ENCODE results near the gene DMAC2L.
"Not testable (repeated sequence)": the region's sequence is repeated elsewhere in the genome, so short reads cannot be mapped to it uniquely, and the experiment has no call there.

The DMAC2L gene

DNA sequence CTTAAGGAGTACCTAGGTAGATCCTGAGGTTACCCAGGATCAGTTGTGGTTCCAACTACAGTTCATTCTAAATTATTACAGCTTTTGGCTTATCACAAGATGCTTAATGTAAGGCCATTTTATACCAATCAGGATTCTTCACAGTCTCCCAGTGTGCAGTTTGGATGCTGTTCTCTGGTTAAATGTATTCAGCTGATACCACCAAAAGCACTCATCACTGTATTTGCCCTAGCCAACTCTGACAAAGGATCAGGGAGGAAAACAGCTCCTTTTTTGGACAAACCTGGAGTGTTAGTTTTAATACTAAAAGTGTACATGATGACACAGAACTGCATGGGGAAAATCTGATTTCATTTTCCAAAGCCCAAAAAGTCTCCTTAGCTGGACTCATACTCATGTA, 19.5 kb downstream of the DMAC2L start:
- no peak for DNase-seq

GRCh38 chr14:50333014-50333509, 20.9 kb downstream of the DMAC2L start:
- no peak for DNase-seq

DNA sequence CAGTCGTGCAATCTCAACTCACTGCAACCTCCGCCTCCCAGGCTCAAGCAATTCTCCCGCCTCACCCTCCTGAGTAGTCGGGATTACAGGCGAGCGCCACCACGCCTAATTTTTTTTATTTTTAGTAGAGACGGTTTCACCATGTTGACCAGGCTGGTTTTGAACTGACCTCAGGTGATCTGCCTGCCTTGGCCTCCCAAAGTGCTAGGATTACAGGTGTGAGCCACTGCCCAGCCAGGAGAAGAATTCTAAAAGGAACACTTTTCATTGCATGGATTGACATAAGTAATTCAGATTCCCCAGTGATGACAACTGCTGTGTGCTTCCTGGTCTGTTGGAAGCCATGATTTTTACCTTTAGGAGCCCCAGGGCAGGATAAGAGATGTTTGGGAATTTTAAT, 22.1 kb downstream of the DMAC2L start:
- DNase-seq, result no peak

DNA sequence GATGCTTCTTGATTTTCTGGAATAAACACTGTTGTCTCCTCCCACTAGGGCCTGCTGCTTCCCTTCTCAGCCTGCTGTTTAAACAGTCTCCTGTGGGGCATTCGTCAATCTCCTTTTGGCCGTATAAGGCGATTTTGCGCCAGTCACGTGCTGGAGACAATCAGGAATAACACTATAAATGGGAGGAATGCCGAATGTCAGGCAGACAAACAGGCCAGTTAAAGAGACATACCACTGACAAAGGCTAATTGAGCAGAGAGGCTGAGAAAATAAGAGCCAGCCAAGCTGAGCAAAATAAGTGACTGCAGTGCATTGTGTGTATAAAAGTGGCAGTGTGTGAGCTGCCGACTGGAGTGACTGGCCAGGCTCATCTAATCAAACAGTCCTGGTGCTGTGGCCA, 23.3 kb downstream of the DMAC2L start:
- no peak for DNase-seq

DNA sequence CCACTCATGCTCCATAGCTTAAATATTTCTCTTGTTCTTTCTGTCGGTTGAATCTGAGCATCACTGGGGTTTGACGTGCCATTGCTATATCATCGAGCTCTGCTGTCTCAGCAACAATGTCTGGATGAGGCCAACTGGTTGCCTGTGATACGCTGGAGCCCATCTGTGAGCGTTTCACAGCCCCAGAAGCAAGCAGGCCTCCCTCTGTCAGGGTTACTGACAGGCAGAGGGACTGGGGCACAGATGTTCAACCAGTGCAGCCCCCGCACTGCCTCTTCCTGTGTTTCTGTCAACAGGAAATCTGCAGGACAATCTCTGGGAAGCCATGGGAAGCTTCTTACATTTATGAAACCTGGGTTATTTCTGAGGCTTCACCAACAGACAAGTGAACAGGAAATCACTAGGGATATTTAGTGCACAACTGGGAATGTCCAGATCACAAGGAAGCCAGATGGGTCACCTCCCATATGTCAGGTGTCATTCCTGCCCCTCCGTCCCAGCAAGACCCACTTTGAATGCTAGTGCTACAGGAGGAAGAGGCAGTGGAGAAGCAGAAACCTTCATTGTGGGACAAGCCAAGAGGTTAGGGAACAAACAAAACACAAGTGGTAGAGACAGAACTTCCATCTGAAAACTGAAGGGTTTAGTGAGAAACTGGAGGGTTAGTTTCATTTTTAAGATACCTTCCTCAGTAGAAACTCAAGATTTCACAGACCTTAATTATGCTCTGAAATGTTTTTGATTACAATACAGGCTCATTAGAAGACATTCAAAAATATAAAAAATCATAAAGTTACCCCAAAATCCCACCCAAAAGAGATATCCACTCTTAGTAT, 24.1 kb downstream of the DMAC2L start:
- no peak for DNase-seq

- DNase-seq, result no peak
Measured at GRCh38 chr14:50338587-50338986, 26.5 kb downstream of the DMAC2L start.

DNA sequence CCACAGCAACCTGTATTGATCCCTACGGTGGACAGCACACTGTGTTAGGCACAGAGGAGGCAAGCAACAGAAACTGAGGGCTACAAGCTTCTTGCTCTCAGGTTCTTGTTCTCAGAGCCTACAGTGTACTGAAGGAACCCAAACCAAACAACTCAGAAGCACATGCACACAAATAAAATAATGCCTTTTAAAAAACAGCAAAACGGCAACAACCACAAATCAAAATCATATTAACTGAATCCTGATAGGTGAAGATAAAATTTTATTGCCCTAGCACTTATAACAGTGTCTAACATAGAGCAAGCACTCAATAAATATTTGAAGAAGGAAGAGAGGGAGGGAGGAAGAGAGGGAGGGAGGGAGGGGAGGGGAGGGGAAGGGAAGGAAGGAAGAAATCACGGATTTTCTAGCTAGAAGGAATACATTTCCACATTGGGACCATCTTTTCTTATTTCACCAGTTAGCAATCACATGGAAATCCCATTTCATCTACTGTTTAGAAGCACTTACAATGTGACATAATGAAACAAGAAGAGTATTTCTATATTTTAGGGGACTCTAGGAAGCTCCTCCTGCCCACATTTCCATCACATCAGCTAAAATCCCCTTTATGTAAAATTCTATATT, 27.2 kb downstream of the DMAC2L start:
- DNase-seq, result no peak

GRCh38 chr14:50340045-50340444, 27.9 kb downstream of the DMAC2L start:
- DNase-seq, result no peak

DNA sequence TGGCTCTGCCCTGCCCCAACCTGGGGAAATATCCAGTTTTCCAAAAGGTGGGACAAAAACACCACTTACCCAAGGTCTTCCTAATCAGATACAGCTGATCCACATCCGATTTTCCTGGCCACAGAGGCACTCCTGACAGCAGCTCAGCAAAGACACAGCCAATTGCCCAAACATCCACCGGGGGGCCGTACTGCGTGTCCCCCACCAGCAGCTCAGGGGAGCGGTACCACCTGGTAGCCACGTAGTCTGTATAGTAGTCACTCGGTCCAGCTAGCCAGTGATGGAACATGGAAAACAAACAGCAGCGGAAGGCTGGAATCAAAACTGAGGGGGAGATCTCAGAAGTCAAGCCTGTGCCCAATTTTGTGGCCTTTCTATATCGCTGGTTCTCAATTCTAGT, 28.8 kb downstream of the DMAC2L start:
- DNase-seq, result no peak

GRCh38 chr14:50342221-50343078, 30.3 kb downstream of the DMAC2L start:
- peak; percentile 47 for DNase-seq

GRCh38 chr14:50343434-50343833, 31.3 kb downstream of the DMAC2L start:
- no peak for DNase-seq

- DNase-seq, result peak; percentile 10
Measured at GRCh38 chr14:50344116-50344775, 32.1 kb downstream of the DMAC2L start.

- DNase-seq, result no peak
Measured at GRCh38 chr14:50344876-50345563, 32.9 kb downstream of the DMAC2L start.

DNA sequence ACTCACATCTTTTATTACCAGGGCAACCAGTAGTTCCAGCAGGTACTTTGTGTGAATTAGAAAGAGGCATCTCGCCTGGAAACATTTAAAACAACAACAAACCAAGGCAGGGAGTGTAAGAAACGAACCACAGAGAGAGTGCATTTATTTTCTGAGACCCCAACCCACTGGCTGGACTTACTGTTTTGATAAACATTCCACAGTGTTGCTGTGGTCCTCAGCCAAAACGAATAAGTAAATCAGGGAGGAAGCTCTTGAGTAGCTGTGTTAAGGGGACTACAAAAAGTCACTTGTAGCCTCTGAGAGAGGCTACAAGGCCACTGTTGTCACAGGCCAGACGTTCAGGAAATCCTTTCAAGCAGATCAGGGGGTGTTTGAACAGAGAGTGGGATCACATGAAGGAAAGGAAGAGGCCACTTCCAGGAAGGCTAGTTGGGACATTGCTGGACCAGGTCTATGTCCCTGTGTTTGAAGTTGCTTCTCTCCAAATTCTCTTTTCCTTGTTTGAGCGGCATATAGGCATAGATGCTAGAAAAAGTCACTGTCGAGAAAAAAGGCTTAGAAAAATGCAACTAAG, 33.8 kb downstream of the DMAC2L start:
- DNase-seq, result no peak

DNA sequence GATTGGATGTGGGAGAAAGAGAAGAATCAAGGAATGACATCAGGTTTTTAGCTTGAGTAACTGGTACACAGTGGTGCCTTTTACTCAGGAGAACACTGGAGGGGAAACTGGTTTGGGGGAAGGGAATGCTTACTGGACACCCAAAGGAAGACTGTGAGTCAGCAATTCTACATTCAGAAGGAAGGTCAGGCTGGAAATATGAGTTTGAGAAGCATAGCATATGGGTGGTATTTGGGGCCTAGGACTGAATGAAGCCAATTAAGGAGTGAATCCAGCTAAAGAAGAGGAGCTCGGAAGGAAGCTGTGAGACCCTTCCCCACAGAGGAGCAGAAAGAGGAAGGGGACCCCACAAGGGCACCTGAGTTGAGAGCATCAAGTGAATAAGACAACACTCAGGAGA, 35.4 kb downstream of the DMAC2L start:
- DNase-seq, result no peak

DNA sequence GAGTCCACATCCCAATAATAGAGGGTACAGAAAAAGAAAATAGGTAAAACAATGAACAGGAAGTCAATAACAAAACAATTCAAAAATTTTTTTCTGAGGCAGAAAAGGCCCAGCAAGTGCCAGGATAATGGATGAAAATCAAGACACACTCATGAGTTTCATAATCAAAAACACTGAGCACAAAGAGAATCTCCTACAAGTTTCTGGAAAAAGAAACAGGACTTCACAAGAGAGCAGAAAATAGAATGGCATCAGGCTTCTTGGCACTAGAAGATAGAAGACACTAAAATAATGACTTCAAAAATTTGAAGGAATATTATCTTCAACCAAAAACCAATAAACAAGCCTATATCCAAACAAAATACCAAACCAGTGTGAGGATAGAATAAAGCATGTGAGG, 36.8 kb downstream of the DMAC2L start:
- DNase-seq, result no peak

GRCh38 chr14:50350975-50351374, 38.9 kb downstream of the DMAC2L start:
- DNase-seq, result no peak

DNA sequence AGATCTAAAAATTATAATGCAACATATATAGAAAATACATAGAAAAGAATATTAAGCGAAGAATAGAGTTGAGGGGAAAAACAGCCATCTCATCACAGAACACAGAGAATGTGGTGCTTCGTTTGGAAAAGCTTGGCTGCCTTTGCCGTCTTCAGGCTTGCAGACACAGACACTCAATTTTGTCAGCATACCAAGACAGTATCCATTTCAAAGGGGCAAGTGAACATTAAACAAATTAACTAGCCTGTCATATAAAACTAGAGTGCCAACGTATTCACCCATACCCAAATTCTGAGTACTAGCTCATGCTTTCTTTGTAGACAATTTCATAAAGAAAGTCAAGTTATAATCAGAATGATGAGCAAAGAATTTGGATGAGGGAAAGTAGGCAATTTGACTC, 40.5 kb downstream of the DMAC2L start:
- no peak for DNase-seq

DNA sequence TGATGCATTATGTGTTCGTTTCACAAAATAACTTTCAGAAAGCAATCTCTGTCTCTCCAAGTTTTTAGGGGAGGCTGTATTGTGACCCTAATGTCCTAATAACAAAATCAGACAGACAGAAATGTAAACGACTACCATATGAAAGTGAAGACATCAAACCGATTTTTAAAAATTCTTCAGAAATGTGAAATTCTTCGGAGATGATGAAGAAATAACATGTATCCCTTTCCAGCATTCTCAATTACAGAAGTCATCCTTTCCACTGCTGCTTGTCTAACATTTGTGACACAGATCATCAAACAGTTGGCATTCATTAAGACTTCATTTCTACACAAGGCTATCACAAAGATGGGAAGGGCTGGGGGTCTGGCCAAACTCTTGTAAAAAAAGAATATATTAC, 41.0 kb downstream of the DMAC2L start:
- no peak for DNase-seq

DNA sequence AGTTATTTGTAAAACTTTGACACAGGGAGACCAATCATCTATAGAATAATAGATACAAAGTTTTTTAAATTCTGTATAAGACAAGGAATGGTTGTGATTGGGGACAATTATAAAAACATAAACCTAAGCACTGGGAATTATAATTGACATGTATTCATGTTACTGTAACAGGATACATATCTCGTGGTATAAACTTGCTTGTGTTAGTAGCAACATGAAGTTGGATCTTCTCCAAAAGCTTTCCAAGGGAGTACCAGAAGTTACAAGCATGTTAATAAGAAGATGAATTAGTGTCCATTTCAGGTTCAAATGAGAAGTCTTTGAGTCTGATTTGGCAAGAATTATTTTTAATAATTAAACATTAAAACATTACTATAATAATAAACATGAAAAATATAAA, 42.4 kb downstream of the DMAC2L start:
- DNase-seq, result no peak

DNA sequence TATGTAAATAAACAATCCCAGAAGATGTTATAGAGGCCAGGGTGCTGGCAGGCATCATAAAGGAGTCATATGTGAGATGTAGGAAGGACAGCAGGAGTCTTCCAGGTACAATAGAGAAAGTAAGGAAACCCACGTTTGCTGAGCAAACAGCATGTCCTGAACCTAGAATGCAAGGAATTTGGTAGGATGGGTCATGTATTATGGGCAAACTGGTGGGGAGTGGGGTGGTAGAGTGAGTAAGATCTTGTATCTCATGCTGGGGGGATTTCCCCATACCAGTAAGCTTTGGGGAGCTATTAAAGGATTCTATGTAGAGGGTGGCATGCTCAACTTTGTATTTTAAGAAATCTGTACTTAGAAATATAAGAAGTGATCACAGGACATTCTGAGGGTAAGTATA, 43.6 kb downstream of the DMAC2L start:
- no peak for DNase-seq

- DNase-seq, result not testable (repeated sequence)
Measured at GRCh38 chr14:50356283-50356682, 44.2 kb downstream of the DMAC2L start.
